ENCODE results near the gene SPAG9. TPM values are rescaled to one million over a fixed set of nuclear protein-coding genes. Genes with fewer than 3 reads are reported as not detected.

The SPAG9 gene
- total and polyA plus RNA-seq, 2 of the 8 experiments (the other 6 are each of a cell fraction or from before 2014, with no cell fraction given) = 9.8 to 63.8 TPM

- TF ChIP-seq, protein P1, sequence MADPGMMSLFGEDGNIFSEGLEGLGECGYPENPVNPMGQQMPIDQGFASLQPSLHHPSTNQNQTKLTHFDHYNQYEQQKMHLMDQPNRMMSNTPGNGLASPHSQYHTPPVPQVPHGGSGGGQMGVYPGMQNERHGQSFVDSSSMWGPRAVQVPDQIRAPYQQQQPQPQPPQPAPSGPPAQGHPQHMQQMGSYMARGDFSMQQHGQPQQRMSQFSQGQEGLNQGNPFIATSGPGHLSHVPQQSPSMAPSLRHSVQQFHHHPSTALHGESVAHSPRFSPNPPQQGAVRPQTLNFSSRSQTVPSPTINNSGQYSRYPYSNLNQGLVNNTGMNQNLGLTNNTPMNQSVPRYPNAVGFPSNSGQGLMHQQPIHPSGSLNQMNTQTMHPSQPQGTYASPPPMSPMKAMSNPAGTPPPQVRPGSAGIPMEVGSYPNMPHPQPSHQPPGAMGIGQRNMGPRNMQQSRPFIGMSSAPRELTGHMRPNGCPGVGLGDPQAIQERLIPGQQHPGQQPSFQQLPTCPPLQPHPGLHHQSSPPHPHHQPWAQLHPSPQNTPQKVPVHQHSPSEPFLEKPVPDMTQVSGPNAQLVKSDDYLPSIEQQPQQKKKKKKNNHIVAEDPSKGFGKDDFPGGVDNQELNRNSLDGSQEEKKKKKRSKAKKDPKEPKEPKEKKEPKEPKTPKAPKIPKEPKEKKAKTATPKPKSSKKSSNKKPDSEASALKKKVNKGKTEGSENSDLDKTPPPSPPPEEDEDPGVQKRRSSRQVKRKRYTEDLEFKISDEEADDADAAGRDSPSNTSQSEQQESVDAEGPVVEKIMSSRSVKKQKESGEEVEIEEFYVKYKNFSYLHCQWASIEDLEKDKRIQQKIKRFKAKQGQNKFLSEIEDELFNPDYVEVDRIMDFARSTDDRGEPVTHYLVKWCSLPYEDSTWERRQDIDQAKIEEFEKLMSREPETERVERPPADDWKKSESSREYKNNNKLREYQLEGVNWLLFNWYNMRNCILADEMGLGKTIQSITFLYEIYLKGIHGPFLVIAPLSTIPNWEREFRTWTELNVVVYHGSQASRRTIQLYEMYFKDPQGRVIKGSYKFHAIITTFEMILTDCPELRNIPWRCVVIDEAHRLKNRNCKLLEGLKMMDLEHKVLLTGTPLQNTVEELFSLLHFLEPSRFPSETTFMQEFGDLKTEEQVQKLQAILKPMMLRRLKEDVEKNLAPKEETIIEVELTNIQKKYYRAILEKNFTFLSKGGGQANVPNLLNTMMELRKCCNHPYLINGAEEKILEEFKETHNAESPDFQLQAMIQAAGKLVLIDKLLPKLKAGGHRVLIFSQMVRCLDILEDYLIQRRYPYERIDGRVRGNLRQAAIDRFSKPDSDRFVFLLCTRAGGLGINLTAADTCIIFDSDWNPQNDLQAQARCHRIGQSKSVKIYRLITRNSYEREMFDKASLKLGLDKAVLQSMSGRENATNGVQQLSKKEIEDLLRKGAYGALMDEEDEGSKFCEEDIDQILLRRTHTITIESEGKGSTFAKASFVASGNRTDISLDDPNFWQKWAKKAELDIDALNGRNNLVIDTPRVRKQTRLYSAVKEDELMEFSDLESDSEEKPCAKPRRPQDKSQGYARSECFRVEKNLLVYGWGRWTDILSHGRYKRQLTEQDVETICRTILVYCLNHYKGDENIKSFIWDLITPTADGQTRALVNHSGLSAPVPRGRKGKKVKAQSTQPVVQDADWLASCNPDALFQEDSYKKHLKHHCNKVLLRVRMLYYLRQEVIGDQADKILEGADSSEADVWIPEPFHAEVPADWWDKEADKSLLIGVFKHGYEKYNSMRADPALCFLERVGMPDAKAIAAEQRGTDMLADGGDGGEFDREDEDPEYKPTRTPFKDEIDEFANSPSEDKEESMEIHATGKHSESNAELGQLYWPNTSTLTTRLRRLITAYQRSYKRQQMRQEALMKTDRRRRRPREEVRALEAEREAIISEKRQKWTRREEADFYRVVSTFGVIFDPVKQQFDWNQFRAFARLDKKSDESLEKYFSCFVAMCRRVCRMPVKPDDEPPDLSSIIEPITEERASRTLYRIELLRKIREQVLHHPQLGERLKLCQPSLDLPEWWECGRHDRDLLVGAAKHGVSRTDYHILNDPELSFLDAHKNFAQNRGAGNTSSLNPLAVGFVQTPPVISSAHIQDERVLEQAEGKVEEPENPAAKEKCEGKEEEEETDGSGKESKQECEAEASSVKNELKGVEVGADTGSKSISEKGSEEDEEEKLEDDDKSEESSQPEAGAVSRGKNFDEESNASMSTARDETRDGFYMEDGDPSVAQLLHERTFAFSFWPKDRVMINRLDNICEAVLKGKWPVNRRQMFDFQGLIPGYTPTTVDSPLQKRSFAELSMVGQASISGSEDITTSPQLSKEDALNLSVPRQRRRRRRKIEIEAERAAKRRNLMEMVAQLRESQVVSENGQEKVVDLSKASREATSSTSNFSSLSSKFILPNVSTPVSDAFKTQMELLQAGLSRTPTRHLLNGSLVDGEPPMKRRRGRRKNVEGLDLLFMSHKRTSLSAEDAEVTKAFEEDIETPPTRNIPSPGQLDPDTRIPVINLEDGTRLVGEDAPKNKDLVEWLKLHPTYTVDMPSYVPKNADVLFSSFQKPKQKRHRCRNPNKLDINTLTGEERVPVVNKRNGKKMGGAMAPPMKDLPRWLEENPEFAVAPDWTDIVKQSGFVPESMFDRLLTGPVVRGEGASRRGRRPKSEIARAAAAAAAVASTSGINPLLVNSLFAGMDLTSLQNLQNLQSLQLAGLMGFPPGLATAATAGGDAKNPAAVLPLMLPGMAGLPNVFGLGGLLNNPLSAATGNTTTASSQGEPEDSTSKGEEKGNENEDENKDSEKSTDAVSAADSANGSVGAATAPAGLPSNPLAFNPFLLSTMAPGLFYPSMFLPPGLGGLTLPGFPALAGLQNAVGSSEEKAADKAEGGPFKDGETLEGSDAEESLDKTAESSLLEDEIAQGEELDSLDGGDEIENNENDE (IDR thresholded peaks at IDR 0.05; ENCODE audit: insufficient replicate concordance, low read length) = no peak
- no peak for TF ChIP-seq HDAC6 (IDR thresholded peaks at IDR 0.05; ENCODE audit: low read depth, low read length)
- no peak for TF ChIP-seq USF2 (IDR thresholded peaks at IDR 0.05; ENCODE audit: low read length)
- no peak for TF ChIP-seq CTBP2 (IDR thresholded peaks at IDR 0.05; ENCODE audit: borderline replicate concordance, insufficient read depth, insufficient read length, low read length)
- TF ChIP-seq KDM1A (IDR thresholded peaks at IDR 0.05; ENCODE audit: borderline replicate concordance, low read length) = no peak
- no peak for TF ChIP-seq E2F6 (IDR thresholded peaks at IDR 0.05)
- no peak for TF ChIP-seq TAF7 (optimal IDR thresholded peaks at IDR 0.05; ENCODE audit: borderline replicate concordance, low read depth, low read length)
- TF ChIP-seq MAFK (IDR thresholded peaks at IDR 0.05; ENCODE audit: low read depth, low read length) = no peak
- TF ChIP-seq MAX (IDR thresholded peaks at IDR 0.05) = no peak
These were observed 177.1 kb downstream of the SPAG9 start (continued) for GRCh38 chr17:50943575-50943933.

Measured in H1 (cell line).